ENCODE data around the gene TXLNG.

The TXLNG gene

DNA sequence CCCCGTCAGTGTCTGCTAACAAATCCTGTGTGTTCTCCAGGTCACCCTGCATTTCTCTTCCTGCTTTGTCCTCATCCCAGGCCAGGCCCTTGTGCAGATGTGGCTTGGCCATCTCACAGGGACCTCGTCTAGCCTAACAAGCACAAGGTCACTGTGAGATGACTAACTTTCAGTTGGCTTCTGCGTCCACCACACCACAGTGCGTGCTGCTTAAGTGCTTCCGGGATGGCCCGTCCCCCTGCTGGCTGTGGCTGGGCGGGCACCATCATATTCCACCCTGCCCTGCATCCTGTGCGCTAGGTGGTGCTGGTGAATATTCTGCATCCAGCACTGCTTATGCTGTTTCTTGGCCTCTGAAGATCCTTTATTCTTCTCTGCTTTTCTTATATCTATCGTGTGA is 50.1 kb downstream of the TXLNG start:
- Histone ChIP-seq H3K79me1 (ENCODE audit: low read depth, low read length) (no peaks in the 10 kb centered on the region), H3K9ac (ENCODE audit: low read depth, low read length, poor library complexity) (no peak overlapping the region), H2BK12ac (ENCODE audit: low read length) (no peak overlapping the region), H3K4me3 (ENCODE audit: low read length in 2 of 2) (no peak overlapping the region), H3K18ac (ENCODE audit: low read length) (no peak overlapping the region), H3K27me3 (ENCODE audit: control insufficient read depth in 3 of 3, insufficient read depth in 3 of 3, low read depth in 1 of 3, low read length in 3 of 3) (no peaks in the 10 kb centered on the region), H2BK15ac (ENCODE audit: low read length) (no peak overlapping the region), H3K23ac (ENCODE audit: low read depth, low read length, poor library complexity) (no peak overlapping the region), H2BK120ac (ENCODE audit: low read depth, low read length) (no peak overlapping the region), H3K14ac (ENCODE audit: low read length) (no peak overlapping the region), H3K4ac (ENCODE audit: low read length) (no peak overlapping the region), H3K9me3 (replicated peaks in 1 of 2; ENCODE audit: control insufficient read depth in 2 of 2, insufficient read depth in 1 of 2, low read depth in 1 of 2, low read length in 2 of 2) (no peaks in the 10 kb centered on the region), H4K8ac (ENCODE audit: low read depth, low read length) (no peak overlapping the region), H2AK5ac (ENCODE audit: low read depth, low read length) (no peak overlapping the region), H4K91ac (ENCODE audit: low read depth, low read length, poor library complexity) (no peak overlapping the region), H2BK5ac (ENCODE audit: low read length) (no peak overlapping the region), H3K4me2 (ENCODE audit: insufficient read depth, low read length, poor library complexity, severe bottlenecking) (no peak overlapping the region), H3K36me3 (replicated peaks in 1 of 2; ENCODE audit: control insufficient read depth in 2 of 2, insufficient read depth in 2 of 2, low read length in 2 of 2) (peaks cover 2 to 93% of the 10 kb centered on the region in 2 donors), H3K27ac (replicated peaks; ENCODE audit: low read length) (no peak overlapping the region), H2AFZ (ENCODE audit: low read length) (no peak overlapping the region), H3K4me1 (ENCODE audit: control insufficient read depth in 2 of 2, insufficient read depth in 1 of 2, low read depth in 1 of 2, low read length in 2 of 2) (peaks cover 0 to 14% of the 10 kb centered on the region in 2 donors)
- WGBS, 2 donors (ENCODE audit: extremely low coverage in 2 of 2, insufficient read length in 2 of 2, insufficient replicate concordance in 1 of 2), result no CpG with 5 or more reads among the region's 9 CpGs
- no peak for DNase-seq (ENCODE audit: low spot score)

DNA sequence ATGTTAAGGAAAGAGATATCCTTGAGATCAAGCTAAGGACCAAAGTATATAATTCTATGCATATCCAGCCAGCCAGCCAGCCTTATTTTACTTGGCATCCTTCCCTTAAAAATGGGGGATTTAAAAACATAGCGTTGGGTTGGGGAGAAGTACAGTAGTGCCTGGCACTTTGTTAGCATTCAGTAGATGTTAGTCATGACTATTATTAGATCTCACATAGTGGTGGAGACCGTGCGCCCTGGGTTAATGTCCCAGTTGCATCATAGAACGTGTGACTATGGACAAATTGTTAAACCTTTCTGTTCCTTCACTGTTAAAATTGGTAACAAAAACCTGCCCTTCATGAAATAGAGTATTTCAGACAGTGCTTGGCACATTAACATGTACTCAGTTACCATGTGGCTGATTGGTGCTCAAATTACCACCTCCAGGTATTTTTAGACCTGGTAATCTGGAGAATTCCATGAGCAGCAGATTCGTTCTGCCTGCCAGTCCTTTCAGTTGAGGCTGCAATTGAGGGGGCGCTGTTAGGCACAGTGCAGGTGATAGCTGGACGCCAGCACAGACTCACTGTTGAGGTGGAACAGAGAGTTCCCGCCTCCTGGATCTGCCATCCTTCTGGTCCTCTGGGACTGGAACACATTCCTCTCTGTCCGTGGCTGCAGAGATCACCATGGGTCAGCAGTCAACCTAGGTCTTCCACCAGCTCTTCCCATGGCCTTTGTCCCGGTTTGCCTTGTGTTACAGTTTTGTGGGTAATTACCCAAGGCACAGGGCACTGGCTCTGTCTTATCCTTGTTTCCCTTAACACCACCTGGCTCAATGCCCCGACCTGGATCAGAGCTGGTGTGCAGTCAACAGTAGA is 52.2 kb downstream of the TXLNG start:
- Histone ChIP-seq H3K27ac (replicated peaks; ENCODE audit: low read length) (no peak overlapping the region), H3K36me3 (replicated peaks in 1 of 2; ENCODE audit: control insufficient read depth in 2 of 2, insufficient read depth in 2 of 2, low read length in 2 of 2) (peaks cover 2 to 93% of the 10 kb centered on the region in 2 donors), H3K4ac (ENCODE audit: low read length) (no peak overlapping the region), H3K4me2 (ENCODE audit: insufficient read depth, low read length, poor library complexity, severe bottlenecking) (no peak overlapping the region), H3K9ac (ENCODE audit: low read depth, low read length, poor library complexity) (no peak overlapping the region), H2AK5ac (ENCODE audit: low read depth, low read length) (no peak overlapping the region), H2BK5ac (ENCODE audit: low read length) (no peak overlapping the region), H4K91ac (ENCODE audit: low read depth, low read length, poor library complexity) (no peak overlapping the region), H3K4me3 (ENCODE audit: low read length in 2 of 2) (no peak overlapping the region), H2AFZ (ENCODE audit: low read length) (no peak overlapping the region), H3K4me1 (ENCODE audit: control insufficient read depth in 2 of 2, insufficient read depth in 1 of 2, low read depth in 1 of 2, low read length in 2 of 2) (peaks cover 0 to 14% of the 10 kb centered on the region in 2 donors), H3K27me3 (ENCODE audit: control insufficient read depth in 3 of 3, insufficient read depth in 3 of 3, low read depth in 1 of 3, low read length in 3 of 3) (no peaks in the 10 kb centered on the region), H2BK120ac (ENCODE audit: low read depth, low read length) (no peak overlapping the region), H3K14ac (ENCODE audit: low read length) (no peak overlapping the region), H4K8ac (ENCODE audit: low read depth, low read length) (no peak overlapping the region), H3K9me3 (replicated peaks in 1 of 2; ENCODE audit: control insufficient read depth in 2 of 2, insufficient read depth in 1 of 2, low read depth in 1 of 2, low read length in 2 of 2) (no peaks in the 10 kb centered on the region), H3K18ac (ENCODE audit: low read length) (no peak overlapping the region), H2BK12ac (ENCODE audit: low read length) (no peak overlapping the region), H2BK15ac (ENCODE audit: low read length) (no peak overlapping the region), H3K23ac (ENCODE audit: low read depth, low read length, poor library complexity) (no peak overlapping the region), H3K79me1 (ENCODE audit: low read depth, low read length) (no peaks in the 10 kb centered on the region)
- no CpG with 5 or more reads among the region's 11 CpGs for WGBS, 2 donors (ENCODE audit: extremely low coverage in 2 of 2, insufficient read length in 2 of 2, insufficient replicate concordance in 1 of 2)
- DNase-seq (ENCODE audit: low spot score), result no peak

DNA sequence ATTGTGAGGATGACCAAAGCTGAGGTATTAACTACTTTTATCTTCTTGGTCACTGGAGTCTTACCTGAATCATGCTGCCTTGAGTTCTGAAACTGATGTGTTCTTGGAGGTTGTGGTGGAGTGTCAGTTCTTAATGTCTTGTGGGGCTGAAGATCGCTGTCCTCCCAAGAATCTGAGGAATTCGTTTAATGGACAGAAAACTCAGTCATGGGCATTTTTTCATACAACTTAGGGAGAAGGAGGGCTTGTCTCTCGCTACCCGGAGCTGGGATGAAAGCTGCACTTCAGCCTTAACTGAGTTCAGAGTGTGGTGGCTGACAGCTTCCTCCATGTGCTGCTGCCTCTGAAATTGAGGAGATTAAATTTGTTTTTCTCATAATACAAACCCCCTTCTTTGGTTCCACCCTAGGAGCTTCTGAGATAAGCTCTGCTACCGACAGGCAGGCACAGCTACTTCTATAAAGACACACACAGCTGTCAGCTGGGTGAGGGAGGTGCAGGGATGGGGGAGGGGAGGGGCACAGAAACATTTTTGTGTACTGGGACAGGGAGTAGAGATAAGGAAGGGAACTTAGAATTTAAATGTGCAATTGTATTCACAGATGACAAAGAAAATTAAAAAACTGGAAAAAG is 53.1 kb downstream of the TXLNG start:
- H3K4me2 ChIP-seq (ENCODE audit: insufficient read depth, low read length, poor library complexity, severe bottlenecking), result no peak overlapping the region
- H3K23ac ChIP-seq (ENCODE audit: low read depth, low read length, poor library complexity), result no peak overlapping the region
- no peak overlapping the region for H2BK120ac ChIP-seq (ENCODE audit: low read depth, low read length)
- no CpG with 5 or more reads among the region's 5 CpGs for WGBS, 2 donors (ENCODE audit: extremely low coverage in 2 of 2, insufficient read length in 2 of 2, insufficient replicate concordance in 1 of 2)
- no peak overlapping the region for H3K18ac ChIP-seq (ENCODE audit: low read length)
- H3K9me3 ChIP-seq (replicated peaks in 1 of 2; ENCODE audit: control insufficient read depth in 2 of 2, insufficient read depth in 1 of 2, low read depth in 1 of 2, low read length in 2 of 2), result no peaks in the 10 kb centered on the region
- no peak overlapping the region for H3K14ac ChIP-seq (ENCODE audit: low read length)
- H2AK5ac ChIP-seq (ENCODE audit: low read depth, low read length), result no peak overlapping the region
- H4K8ac ChIP-seq (ENCODE audit: low read depth, low read length), result no peak overlapping the region
- H2BK12ac ChIP-seq (ENCODE audit: low read length), result no peak overlapping the region
- no peak overlapping the region for H2BK15ac ChIP-seq (ENCODE audit: low read length)
- H2BK5ac ChIP-seq (ENCODE audit: low read length), result no peak overlapping the region
- peaks cover 3 to 93% of the 10 kb centered on the region in 2 donors for H3K36me3 ChIP-seq (replicated peaks in 1 of 2; ENCODE audit: control insufficient read depth in 2 of 2, insufficient read depth in 2 of 2, low read length in 2 of 2)
- no peaks in the 10 kb centered on the region for H3K27me3 ChIP-seq (ENCODE audit: control insufficient read depth in 3 of 3, insufficient read depth in 3 of 3, low read depth in 1 of 3, low read length in 3 of 3)
- H3K4me3 ChIP-seq (ENCODE audit: low read length in 2 of 2), result no peak overlapping the region
- no peak overlapping the region for H2AFZ ChIP-seq (ENCODE audit: low read length)
- DNase-seq (ENCODE audit: low spot score), result no peak
- peaks cover 0 to 14% of the 10 kb centered on the region in 2 donors for H3K4me1 ChIP-seq (ENCODE audit: control insufficient read depth in 2 of 2, insufficient read depth in 1 of 2, low read depth in 1 of 2, low read length in 2 of 2)
- H3K4ac ChIP-seq (ENCODE audit: low read length), result no peak overlapping the region
- no peak overlapping the region for H4K91ac ChIP-seq (ENCODE audit: low read depth, low read length, poor library complexity)
- no peak overlapping the region for H3K27ac ChIP-seq (replicated peaks; ENCODE audit: low read length)
- H3K9ac ChIP-seq (ENCODE audit: low read depth, low read length, poor library complexity), result no peak overlapping the region
- H3K79me1 ChIP-seq (ENCODE audit: low read depth, low read length), result no peaks in the 10 kb centered on the region

DNA sequence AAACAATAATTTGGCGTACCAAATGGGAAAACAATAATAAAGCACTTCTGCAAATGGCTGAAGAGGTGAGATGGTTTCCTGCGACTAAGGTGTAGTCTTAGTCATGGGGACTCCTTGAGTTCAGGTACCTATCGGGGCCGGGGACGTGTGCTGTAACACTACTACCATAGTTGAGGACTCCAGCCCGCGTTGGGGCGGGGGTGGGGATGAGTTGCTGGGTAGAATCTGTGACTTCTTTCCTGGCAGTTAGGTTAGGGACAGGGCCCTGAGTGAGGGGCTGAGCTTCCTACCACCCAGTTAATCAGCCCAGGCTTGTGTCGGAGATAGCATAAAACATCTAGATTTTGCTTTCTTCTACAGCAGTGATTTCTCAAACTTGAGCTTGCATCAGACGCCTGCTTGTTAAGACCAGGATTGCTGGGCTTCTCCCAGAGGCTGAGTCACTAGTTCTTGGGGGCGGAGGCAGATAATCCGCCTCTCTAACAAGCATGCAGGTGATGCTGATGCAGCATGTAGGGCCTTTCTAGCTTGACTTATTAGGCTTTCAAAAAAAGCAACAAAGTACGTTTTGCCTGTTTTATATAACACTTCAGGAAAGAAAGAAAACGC is 53.7 kb downstream of the TXLNG start:
- no peak for DNase-seq (ENCODE audit: low spot score)
- no peak overlapping the region for H3K9ac ChIP-seq (ENCODE audit: low read depth, low read length, poor library complexity)
- no peak overlapping the region for H3K23ac ChIP-seq (ENCODE audit: low read depth, low read length, poor library complexity)
- no peak overlapping the region for H4K8ac ChIP-seq (ENCODE audit: low read depth, low read length)
- H3K4me3 ChIP-seq (ENCODE audit: low read length in 2 of 2), result no peak overlapping the region
- H4K91ac ChIP-seq (ENCODE audit: low read depth, low read length, poor library complexity), result no peak overlapping the region
- no peak overlapping the region for H3K4me2 ChIP-seq (ENCODE audit: insufficient read depth, low read length, poor library complexity, severe bottlenecking)
- H2BK12ac ChIP-seq (ENCODE audit: low read length), result no peak overlapping the region
- H3K18ac ChIP-seq (ENCODE audit: low read length), result no peak overlapping the region
- no peak overlapping the region for H2AFZ ChIP-seq (ENCODE audit: low read length)
- peak overlapping the region; percentile 35 for H3K27ac ChIP-seq (replicated peaks; ENCODE audit: low read length)
- no peak overlapping the region for H3K14ac ChIP-seq (ENCODE audit: low read length)
- no CpG with 5 or more reads among the region's 14 CpGs for WGBS, 2 donors (ENCODE audit: extremely low coverage in 2 of 2, insufficient read length in 2 of 2, insufficient replicate concordance in 1 of 2)
- H2BK5ac ChIP-seq (ENCODE audit: low read length), result no peak overlapping the region
- H3K4ac ChIP-seq (ENCODE audit: low read length), result no peak overlapping the region
- no peak overlapping the region for H2BK15ac ChIP-seq (ENCODE audit: low read length)
- no peak overlapping the region for H2BK120ac ChIP-seq (ENCODE audit: low read depth, low read length)
- peaks cover 5 to 93% of the 10 kb centered on the region in 2 donors for H3K36me3 ChIP-seq (replicated peaks in 1 of 2; ENCODE audit: control insufficient read depth in 2 of 2, insufficient read depth in 2 of 2, low read length in 2 of 2)
- peaks cover 0 to 14% of the 10 kb centered on the region in 2 donors for H3K4me1 ChIP-seq (ENCODE audit: control insufficient read depth in 2 of 2, insufficient read depth in 1 of 2, low read depth in 1 of 2, low read length in 2 of 2)
- no peaks in the 10 kb centered on the region for H3K27me3 ChIP-seq (ENCODE audit: control insufficient read depth in 3 of 3, insufficient read depth in 3 of 3, low read depth in 1 of 3, low read length in 3 of 3)
- no peaks in the 10 kb centered on the region for H3K79me1 ChIP-seq (ENCODE audit: low read depth, low read length)
- H2AK5ac ChIP-seq (ENCODE audit: low read depth, low read length), result no peak overlapping the region
- H3K9me3 ChIP-seq (replicated peaks in 1 of 2; ENCODE audit: control insufficient read depth in 2 of 2, insufficient read depth in 1 of 2, low read depth in 1 of 2, low read length in 2 of 2), result no peaks in the 10 kb centered on the region

Measured in neuronal stem cell (in vitro differentiated cells).